GM06990 (cell line): ENCODE results near the gene GABBR2.

Source experiments
- DNase-seq: peaks from one replicate; pipeline ENCODE4 v3.0.0-alpha.2; 2011; ENCODE audit not compliant: insufficient read length; ENCODE audit errors: extremely low read depth
- H3K27me3 ChIP-seq: replicated peaks from 2 replicates; pipeline ENCODE4 v1.6.0; 2011; ENCODE audit warnings: low read length; ENCODE audit not compliant: control insufficient read depth, insufficient read depth
- H3K36me3 ChIP-seq: 2 replicates; pipeline ENCODE4 v1.5.1; 2011; ENCODE audit warnings: low read length; ENCODE audit not compliant: control insufficient read depth, insufficient read depth
- H3K4me3 ChIP-seq: replicated peaks from 2 replicates; pipeline ENCODE4 v1.5.1; 2011; ENCODE audit warnings: low read depth, mild to moderate bottlenecking, control low read depth, low read length
- TF ChIP-seq, protein P1 (sequence below): IDR thresholded peaks from 2 replicates; pipeline ENCODE4 v1.5.1; 2011; ENCODE audit warnings: low read length, control low read depth, mild to moderate bottlenecking, inconsistent platforms; ENCODE audit not compliant: insufficient read depth, poor library complexity, severe bottlenecking

The GABBR2 gene

DNA sequence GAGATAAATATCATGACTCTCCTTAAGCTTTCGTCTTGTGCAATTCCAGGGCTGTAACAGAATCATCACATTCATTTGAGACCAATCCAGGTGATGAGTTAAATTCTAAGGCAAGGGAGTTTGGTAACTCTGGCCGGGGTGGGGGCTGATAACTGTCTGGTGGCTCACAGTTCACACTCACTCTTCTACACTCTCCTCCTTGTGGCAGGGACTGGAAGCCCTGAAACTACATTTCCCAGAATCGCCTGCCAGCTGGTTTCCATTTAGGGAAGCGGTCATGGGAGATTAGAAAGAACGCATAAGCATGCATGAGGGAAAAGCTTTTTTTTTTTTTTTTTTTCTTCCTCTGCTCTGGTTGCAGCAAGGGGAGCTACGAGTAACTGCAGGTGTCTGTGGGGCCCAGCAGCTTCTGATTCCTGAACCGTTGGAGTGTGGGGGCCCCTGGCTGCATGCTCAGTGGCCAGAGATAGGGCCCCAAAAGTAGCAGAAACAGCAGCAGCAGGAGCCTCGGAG lies 298.5 kb downstream of the GABBR2 start:
- Histone ChIP-seq H3K36me3 (no peaks in the 10 kb centered on the region), H3K4me3 (no peak overlapping the region), H3K27me3 (no peaks in the 10 kb centered on the region; the same call in 1 of the 2 replicates)
- no peak for DNase-seq
- TF ChIP-seq, protein P1, sequence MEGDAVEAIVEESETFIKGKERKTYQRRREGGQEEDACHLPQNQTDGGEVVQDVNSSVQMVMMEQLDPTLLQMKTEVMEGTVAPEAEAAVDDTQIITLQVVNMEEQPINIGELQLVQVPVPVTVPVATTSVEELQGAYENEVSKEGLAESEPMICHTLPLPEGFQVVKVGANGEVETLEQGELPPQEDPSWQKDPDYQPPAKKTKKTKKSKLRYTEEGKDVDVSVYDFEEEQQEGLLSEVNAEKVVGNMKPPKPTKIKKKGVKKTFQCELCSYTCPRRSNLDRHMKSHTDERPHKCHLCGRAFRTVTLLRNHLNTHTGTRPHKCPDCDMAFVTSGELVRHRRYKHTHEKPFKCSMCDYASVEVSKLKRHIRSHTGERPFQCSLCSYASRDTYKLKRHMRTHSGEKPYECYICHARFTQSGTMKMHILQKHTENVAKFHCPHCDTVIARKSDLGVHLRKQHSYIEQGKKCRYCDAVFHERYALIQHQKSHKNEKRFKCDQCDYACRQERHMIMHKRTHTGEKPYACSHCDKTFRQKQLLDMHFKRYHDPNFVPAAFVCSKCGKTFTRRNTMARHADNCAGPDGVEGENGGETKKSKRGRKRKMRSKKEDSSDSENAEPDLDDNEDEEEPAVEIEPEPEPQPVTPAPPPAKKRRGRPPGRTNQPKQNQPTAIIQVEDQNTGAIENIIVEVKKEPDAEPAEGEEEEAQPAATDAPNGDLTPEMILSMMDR: no peak

DNA sequence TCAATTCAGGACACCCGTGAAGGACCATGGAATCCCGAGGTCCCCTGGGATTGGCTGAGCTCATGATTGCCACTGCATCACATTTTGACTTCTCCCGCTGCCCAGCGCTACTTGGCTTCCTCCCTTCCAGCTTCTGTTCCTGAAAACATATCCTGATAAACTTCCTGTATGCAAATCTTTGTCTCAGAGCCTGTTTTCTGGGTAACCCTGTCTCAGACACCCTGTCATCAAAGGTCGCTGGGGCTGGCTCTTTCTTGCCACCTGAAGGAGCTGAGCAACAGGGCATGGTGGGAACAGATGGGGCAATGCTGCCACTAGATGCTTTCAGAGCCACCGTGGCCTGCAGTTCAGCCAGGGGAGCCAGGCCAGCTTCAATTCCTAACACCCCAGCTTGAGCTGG lies 299.0 kb downstream of the GABBR2 start:
- Histone ChIP-seq H3K4me3 (no peak overlapping the region), H3K36me3 (no peaks in the 10 kb centered on the region), H3K27me3 (no peaks in the 10 kb centered on the region; the same call in 1 of the 2 replicates)
- DNase-seq: no peak
- TF ChIP-seq, protein P1: no peak

DNA sequence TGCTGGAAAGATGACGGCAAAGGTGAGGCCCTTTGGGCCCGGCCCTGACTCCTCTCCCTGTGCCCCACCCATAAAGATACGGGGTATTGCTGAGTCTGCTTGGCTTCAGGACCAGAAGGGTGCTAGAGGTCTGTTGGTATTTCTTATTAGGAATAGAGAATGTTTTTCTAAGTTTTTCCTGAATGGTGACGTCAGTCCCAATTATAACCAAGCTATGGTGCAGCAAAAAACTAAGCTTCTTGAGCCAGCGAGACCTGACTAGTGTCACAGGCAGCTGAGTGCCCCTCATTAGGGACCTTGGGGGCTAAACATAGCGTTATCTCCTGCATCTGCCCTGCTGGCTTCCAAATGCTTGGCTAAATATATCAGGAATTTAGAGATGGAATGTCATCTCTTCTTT lies 302.3 kb downstream of the GABBR2 start:
- no peak for DNase-seq
- H3K36me3 ChIP-seq: no peaks in the 10 kb centered on the region
- H3K27me3 ChIP-seq: peaks cover 1% of the 10 kb centered on the region; the same call in 1 of the 2 replicates
- TF ChIP-seq, protein P1: no peak
- H3K4me3 ChIP-seq: no peak overlapping the region

DNA sequence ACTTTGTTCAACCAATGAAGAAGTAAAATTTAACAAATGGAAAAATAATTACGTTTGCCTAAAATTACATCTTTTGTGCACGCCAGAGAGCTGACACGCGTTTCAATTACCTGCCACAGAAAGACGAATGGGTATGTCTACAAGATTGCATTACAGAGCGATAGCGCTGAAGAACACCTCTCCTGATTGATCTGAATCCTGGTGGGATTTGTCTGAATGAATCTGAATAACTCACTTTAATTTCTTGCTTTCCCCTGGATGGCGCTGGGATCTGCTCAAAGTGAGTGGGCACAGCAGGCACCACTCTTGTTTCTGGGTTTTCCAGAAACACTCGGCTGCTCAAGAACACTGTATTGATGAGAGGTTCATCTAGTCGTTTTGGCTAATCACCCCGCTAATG lies 304.5 kb downstream of the GABBR2 start:
- Histone ChIP-seq H3K4me3 (no peak overlapping the region), H3K27me3 (peaks cover 1% of the 10 kb centered on the region; the same call in 1 of the 2 replicates), H3K36me3 (no peaks in the 10 kb centered on the region)
- TF ChIP-seq, protein P1: no peak
- no peak for DNase-seq

DNA sequence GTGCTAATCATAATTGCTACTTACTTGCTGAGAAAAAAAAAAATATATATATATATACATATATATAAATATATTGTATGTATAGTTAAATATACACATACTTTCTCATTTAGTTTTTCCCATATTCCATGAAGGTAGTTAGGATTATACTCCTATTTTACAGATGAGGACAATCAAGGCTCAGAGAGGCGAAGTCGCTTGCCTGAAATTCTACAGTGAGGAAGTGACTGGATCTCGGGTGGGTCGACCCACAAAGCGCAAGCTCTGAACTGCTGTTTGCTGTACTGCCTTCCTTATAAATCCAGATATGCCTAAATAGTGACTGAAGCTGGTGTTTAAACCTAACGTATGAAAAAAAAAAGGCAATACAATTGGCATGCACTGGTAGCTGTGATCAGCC lies 305.0 kb downstream of the GABBR2 start:
- peaks cover 1% of the 10 kb centered on the region; the same call in 1 of the 2 replicates for H3K27me3 ChIP-seq
- no peaks in the 10 kb centered on the region for H3K36me3 ChIP-seq
- DNase-seq: no peak
- TF ChIP-seq, protein P1: no peak
- no peak overlapping the region for H3K4me3 ChIP-seq

DNA sequence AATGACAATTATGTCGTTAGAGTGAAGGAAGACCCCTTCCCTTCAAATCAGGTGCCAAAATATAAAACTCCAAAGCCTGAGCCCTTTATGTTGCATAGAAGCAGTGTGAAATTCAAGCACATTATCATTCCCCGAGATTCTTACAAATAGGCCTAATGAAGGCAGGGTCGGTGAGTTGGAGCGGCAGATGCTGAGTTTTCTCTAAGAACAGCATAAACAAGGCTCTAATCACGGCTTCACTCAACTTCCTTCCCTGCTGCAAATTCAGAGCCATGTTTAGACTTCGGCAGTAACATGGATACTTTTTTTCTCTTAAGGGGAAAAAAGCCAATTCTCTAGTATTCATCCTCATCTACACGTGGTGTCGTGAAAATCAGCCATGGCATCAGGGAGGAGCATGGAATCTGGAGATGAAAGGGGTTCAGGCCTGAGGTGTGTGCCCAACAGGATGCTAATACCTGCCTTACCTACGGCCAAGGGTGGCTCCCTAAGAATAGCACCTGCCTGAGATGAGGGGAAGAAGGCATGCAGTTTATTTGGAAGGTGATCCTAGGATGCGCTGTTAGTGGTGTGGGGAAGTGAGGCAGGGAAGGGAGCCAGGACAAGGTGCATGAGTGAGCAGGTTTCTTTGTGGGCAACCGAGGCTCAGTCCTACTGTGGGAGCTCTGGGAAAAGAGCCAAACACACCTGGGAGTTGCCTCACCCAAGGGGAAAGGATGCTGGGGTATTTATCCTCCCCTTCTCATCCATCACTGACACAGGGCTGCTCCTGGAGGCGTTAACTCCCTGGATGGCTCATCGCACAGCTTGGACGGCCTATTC lies 306.5 kb downstream of the GABBR2 start:
- no peaks in the 10 kb centered on the region for H3K36me3 ChIP-seq
- TF ChIP-seq, protein P1: no peak
- DNase-seq: no peak
- H3K4me3 ChIP-seq: no peak overlapping the region
- peaks cover 1% of the 10 kb centered on the region; the same call in 1 of the 2 replicates for H3K27me3 ChIP-seq
